BJ (cell line): Measurements from ENCODE around the gene DUSP2. TPM values are rescaled to one million over a fixed set of nuclear protein-coding genes. Genes with fewer than 3 reads are reported as not detected.

Experiments
- CTCF ChIA-PET: fragments of 350-600 bp; formaldehyde crosslinking; extraction: SDS; loops from one replicate; lab custom pipeline; 2021; ENCODE audit warnings: antibody characterized with exemption, inconsistent platforms; lab: Yijun Ruan, JAX
- POLR2A ChIA-PET: fragments of 300-600 bp; sonication (Branson Sonifier 250); formaldehyde crosslinking; extraction: SDS; loops from one replicate; lab custom pipeline; 2021; ENCODE audit warnings: antibody characterized with exemption; lab: Charles Lee
- DNase-seq: peaks from one replicate; pipeline ENCODE4 v3.0.0-alpha.2; 2011; ENCODE audit warnings: low read depth
- H3K27me3 ChIP-seq: 2 replicates; pipeline ENCODE4 v1.6.0; 2011; ENCODE audit warnings: low read length; ENCODE audit not compliant: control insufficient read depth, insufficient read depth
- H3K36me3 ChIP-seq: 2 replicates; pipeline ENCODE4 v1.5.1; 2011; ENCODE audit warnings: low read length; ENCODE audit not compliant: control insufficient read depth, insufficient read depth
- H3K4me3 ChIP-seq: 2 replicates; pipeline ENCODE4 v1.5.1; 2011; ENCODE audit warnings: low read depth, mild to moderate bottlenecking, control low read depth, low read length
- CTCF ChIP-seq: IDR thresholded peaks from 2 replicates; pipeline ENCODE4 v1.5.1; 2011; ENCODE audit warnings: low read depth, mild to moderate bottlenecking, control low read depth, inconsistent platforms, low read length, moderate library complexity; ENCODE audit not compliant: insufficient read depth
- polyA minus RNA-seq: library from RNA; depleted of rRNA, polyadenylated mRNA; stranded (reverse); fragments of >200 nt; gene quantifications from 2 replicates; pipeline ENCODE4 v1.2.3, GENCODE V29; 2011; rRNA and poly(A)+ RNA removed
- polyA plus RNA-seq: library from polyadenylated mRNA; depleted of rRNA; stranded (reverse); fragments of >200 nt; gene quantifications from 2 replicates; pipeline ENCODE4 v1.2.3, GENCODE V29; 2011; rRNA removed

The DUSP2 gene
- polyA plus RNA-seq: 0.82 and 2.2 TPM in 2 replicates
- polyA minus RNA-seq: 0.67 and 1.6 TPM in 2 replicates

- H3K27me3 ChIP-seq: no peaks in the 10 kb centered on the region
- H3K4me3 ChIP-seq: peak within 1 kb of the TSS; percentile 57
- DNase-seq: no peak
- H3K36me3 ChIP-seq: no peaks in the 10 kb centered on the region
- POLR2A ChIA-PET: interaction anchor here (0.6 kb wide), 1 partner anchor 48 kb away, joined by 4 read pairs; no protein-coding TSS in a partner anchor
- CTCF ChIA-PET: interaction anchor here (1.0 kb wide), 1 partner anchor 64 kb away, joined by 3 read pairs; the partner anchor contains the start of gene STARD7
- no peak for TF ChIP-seq CTCF
Observed at GRCh38 chr2:96145036-96145847, at the start of gene DUSP2. Gene DUSP2 (minus strand): TSS chr2:96145440. CDS start chr2:96145354, 86 bp downstream.

GRCh38 chr2:96191937-96192670 lies 46.9 kb upstream of the DUSP2 start:
- H3K27me3 ChIP-seq: no peaks in the 10 kb centered on the region
- POLR2A ChIA-PET: no interaction called here
- no peak for DNase-seq
- H3K4me3 ChIP-seq: no peak overlapping the region
- peaks cover 15% of the 10 kb centered on the region for H3K36me3 ChIP-seq
- CTCF ChIA-PET: interaction anchor here (1.1 to 1.8 kb wide), 2 partner anchors 12 to 18 kb away, joined by 4 to 8 read pairs; no protein-coding TSS in a partner anchor
- TF ChIP-seq CTCF: no peak

- TF ChIP-seq CTCF: no peak
- ChIA-PET CTCF (interaction anchor here (0.6 to 2.6 kb wide), 4 partner anchors 9 to 44 kb away, joined by 3 to 7 read pairs (median 3); no protein-coding TSS in a partner anchor), POLR2A (no interaction called here)
- Histone ChIP-seq H3K36me3 (peaks cover 26% of the 10 kb centered on the region), H3K4me3 (no peak overlapping the region), H3K27me3 (no peaks in the 10 kb centered on the region)
- DNase-seq: no peak
Observed at GRCh38 chr2:96188821-96189526, 43.7 kb upstream of the DUSP2 start.

GRCh38 chr2:96186562-96186961 lies 41.3 kb upstream of the DUSP2 start:
- Histone ChIP-seq H3K4me3 (no peak overlapping the region), H3K27me3 (no peaks in the 10 kb centered on the region), H3K36me3 (peaks cover 21% of the 10 kb centered on the region)
- TF ChIP-seq CTCF: no peak
- no peak for DNase-seq
- ChIA-PET CTCF (interaction anchor here (0.7 to 7.0 kb wide), 2 partner anchors 12 to 31 kb away, joined by 3 to 39 read pairs; no protein-coding TSS in a partner anchor), POLR2A (no interaction called here)
